A172 (cell line): Measurements from ENCODE around the gene PLCG1. TPM values are rescaled to one million over a fixed set of nuclear protein-coding genes. Genes with fewer than 3 reads are reported as not detected.
A peak's percentile ranks its signal among the peaks of the same experiment; 100 is the strongest.
"Not testable (repeated sequence)": the region's sequence is repeated elsewhere in the genome, so short reads cannot be mapped to it uniquely, and the experiment has no call there.

Experiments used
- DNase-seq: peaks from one replicate; pipeline ENCODE4 v3.0.0-alpha.2; 2015; ENCODE audit warnings: low spot score
- total RNA-seq: library from RNA; depleted of rRNA; stranded (reverse); fragments of >200 nt; shearing (Covaris generic); gene quantifications from 2 replicates; pipeline ENCODE4 v1.2.3, GENCODE V29; 2014

PLCG1 gene
- total RNA-seq, 1 experiment from 2014 or later, result 79.6 TPM

DNA sequence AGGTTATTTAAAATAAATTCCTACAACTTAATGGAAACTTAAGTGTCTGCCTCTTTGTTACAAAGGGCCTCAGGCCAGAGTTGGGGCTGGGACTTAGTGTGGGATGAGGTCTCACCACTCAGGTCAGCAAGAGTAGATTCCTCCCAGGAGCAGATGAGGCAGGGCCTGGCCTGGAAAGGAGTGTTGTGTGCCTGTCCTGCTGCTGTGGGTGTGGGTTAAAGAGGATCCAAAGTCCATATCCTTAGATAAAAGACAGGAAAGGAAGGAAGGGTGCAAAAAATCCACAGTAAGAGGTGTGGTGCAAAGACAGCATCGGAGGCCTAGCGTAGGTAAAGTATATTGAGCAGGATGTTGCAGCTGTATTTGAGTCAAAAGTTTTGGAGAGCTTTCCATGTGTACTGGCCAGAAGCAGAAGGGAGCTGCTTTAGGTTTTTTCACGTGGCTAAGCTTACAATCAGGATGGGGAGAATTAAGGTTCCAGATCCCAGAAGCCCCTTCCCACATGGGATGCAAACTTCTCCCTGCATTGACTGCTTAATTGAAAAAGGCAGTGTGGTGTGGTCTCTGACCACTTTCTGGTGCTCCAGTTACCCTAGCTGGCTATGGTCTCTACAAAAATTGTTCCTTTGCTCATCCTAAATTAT lies 12.8 kb upstream of the PLCG1 start:
- no peak for DNase-seq

- DNase-seq, result no peak
These were observed 11.5 kb upstream of the PLCG1 start for GRCh38 chr20:41125530-41126457.

DNA sequence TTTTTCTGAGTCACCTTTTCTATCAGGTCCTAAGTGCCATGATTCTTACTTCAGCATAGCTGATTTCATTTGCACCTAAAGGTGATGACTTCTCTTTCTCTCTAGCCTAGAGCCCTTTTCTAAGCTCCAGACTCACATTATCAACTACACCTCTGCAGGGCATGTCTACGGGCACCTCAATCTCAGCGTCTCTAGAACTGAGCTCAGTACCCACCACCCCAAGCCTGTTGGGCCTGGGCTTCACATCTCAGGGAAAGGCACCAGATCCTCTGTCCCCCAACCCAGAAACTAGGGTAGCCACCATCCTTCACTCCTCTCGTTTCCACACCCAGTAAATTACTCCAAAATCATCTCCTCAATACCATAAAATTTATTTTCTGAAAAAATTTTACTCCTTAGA lies 10.6 kb upstream of the PLCG1 start:
- DNase-seq, result no peak

GRCh38 chr20:41128317-41128716 lies 9.0 kb upstream of the PLCG1 start:
- DNase-seq, result not testable (repeated sequence)

DNA sequence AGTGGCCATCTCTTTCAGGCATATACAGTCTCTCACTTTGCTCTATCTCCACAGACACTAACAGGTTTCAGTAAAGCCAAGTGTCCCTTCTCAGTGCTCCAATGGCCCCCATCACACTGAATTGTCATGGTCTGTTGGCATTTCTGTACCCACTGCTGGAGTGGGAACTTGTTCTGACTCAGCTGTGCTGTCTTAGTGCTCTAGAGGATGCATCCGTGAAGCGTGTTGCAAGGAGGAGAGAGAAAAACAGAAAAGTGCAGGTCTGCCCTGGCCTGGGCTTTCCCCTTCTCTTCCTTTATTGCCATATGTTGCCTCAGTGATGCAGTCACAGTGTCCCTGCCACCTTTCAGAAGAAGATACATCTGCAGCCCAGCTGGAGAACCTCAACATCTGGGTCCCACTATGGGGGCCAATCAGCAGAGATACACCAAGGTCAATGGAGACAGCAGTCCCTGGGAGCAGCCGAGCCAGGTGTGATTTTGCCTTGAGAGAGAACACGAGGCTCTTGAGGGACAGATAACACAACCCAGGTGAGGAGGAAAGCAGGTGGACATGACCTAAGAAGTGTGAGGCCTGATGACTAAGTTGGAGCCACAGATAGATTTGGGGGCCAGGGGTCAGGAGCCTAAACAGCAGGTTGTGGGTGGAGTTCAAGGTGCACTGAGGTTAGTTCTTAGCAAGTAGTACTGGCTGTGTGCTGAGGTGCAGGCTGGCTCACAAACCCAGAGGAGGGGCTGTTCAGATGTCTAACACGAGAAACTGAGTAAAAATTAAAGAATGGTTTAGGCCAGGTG lies 5.6 kb upstream of the PLCG1 start:
- DNase-seq, result no peak

- not testable (repeated sequence) for DNase-seq
These were observed 5.0 kb upstream of the PLCG1 start for GRCh38 chr20:41132388-41132775.

- no peak for DNase-seq
These were observed 3.5 kb upstream of the PLCG1 start for GRCh38 chr20:41133709-41134361.

DNA sequence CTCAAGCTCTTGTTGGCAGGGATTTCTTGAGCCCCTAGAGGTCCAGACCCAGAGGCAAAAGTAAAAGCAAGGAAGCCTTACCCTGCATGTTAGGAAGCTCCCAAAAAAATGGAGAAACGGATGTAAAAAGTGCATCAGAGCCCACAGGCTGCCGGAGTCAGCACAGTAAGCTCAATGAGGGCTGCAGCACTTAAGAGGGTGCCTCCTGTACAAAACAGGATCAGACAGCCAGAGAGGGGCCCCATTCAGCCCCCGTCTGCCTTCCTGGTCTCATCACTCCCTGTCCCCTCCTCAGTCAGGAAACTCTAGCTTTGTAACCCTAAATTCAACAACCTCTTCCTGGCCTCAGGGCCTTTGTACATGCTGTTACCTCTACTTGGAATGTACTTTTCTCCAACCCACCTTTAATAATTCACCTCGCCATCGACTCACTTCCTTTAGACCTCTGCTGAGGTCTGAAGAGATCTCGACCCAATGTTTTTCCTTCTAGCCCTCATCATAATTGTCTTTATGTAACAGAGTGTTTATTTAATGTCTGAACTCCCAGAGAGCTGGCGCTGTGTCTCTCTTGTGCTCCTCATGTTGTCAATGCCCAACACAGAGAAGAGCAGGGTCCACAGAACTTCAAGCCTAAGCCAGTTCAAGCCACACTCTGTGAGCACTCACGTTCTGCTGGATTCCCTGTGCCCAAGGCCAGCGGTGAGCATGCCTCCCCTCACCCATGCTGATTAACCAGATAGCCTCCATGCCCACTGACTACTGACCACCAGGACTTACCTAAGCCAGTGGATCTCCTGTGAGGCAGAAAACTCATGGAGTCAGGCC lies 2.8 kb upstream of the PLCG1 start:
- no peak for DNase-seq

DNA sequence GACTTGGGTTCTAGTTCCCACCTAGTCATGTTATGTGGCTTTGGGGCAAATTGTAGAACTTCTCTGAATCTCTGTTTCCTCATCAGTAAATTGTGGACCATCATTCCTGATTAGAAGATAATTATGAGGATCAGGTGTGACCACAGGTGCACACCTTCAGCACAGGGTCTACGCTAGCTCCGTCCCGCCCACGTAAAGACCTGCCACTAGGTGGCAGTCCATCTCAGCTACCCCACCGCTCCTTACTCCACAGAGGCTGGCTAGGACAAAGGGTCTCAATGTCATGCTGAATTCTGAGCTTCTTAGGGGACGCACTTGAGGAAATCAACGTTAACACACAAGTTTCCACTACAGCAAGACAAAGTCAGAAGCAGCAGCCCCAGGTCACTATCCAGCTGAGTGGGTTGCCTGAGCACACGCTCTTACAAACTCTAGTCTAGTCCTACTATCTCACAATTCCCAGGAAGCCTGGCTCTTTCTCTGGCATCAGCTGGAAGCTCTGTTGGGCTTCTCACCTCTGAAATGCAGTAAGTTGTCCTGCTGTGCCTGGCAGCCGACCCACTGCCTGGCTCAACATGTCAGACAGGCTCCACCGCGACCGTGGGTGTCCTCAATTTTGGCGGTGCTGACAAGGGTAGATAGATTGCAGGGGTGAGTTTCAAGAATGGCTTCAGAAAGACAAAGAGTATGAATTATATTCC lies 2.0 kb upstream of the PLCG1 start:
- DNase-seq, result peak; percentile 21

- DNase-seq, result no peak
These were observed 1.3 kb upstream of the PLCG1 start for GRCh38 chr20:41135888-41136679.

DNA sequence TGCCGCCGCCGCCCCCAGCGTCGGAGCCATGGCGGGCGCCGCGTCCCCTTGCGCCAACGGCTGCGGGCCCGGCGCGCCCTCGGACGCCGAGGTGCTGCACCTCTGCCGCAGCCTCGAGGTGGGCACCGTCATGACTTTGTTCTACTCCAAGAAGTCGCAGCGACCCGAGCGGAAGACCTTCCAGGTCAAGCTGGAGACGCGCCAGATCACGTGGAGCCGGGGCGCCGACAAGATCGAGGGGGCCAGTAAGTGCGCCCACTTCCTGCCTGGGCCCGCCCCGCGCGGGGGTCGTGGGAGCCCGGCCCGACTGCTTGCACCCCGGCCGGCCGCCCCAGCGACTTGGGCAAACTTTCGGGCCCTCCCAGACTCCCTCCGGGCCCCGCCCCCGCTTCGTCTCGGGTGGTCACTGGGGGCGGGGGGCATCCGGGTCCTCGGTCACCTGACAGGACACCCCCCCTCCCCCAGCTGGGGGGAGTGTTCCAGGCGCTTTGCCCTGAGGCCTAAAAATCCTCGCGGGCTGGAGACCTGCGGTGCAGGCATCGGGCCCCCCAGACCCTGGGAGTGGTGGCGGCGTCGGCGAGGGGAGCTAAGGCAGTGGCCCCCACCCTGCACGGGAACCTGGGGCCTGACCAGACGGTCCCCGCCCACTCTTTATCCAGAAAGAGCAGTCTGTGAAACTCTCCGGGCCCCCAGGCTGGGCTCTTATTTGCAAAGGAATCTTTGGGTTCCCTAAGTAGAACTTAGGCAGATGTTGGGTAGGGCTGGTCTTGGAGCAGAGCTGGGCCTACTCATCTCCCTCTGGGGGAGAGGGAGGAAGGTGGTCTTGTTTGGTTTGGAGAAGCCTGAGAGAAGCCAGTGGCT lies 501 bp downstream of the PLCG1 start:
- DNase-seq, result peak; percentile 61

GRCh38 chr20:41138475-41139226 lies 1.3 kb downstream of the PLCG1 start:
- DNase-seq, result no peak

DNA sequence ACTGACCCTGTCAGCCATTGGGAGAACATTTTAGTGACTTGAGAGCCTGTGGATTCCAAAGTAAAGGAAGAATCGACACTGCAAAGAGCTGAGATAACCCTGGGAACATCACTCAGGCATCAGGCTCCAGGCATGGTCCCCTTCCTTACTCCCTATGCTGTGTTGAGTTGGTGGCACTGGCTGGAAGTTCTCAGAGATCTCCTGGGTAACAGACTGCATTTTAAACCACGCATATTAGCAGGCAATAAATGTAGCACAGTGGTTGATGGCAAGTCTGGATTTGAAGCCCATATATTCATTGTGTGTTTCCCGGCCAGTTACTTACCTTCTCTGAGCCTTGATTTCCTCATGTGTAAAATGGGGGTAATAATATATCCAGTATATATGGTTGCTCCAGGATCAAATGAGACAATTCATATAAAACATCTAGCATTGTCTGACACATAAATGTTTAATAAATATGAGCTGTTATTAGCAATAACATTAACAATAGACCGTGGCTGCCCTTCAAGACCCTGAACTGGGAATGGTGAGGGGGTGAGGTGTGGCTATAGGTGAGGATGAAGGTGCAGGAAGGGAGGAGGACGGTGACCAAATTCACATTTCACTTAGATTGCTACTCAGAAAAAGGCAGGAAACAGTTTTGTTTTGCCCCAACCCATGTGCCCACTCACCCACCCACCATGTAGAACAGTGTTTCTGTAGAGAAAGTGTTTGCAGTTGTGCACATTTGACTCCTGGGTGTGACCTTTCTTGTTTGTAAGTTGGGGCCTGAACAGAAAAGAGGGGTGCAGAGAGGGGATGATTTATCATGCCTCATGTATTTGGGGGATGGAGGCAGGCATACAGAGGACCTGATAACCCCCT lies 2.1 kb downstream of the PLCG1 start:
- no peak for DNase-seq

GRCh38 chr20:41140226-41141133 lies 3.1 kb downstream of the PLCG1 start:
- DNase-seq, result no peak

DNA sequence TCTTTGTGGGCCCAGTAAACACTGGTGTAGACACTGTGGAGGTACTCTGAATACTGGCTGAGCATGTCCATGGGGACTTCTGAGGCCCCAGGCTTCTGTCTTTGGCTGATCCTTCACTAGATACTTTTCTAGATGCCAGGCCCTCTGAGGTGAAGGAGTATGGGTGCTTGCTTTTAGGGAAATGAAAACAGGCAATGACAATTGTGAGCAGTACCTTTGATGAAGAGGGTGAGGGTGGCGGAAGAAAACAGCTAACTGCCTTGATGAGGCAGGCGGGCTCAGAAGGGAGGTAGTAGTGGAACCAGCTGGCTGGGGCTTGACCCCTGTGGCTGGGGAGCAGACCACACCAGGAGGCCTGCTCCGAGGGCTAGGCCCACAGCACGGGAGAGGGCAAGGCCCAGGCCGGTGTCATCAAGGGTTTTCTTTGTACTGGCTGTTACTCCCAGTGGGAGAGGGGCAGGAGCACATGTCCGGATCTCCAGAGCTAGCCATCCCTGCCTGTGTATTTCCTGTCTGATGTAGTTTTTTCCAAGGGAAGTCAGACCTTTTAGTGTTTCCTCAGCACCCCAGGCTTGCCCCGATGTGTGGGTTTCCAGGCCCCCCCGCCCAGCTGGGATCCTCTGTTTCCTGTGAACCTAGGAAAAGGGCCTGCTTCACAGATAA lies 3.9 kb downstream of the PLCG1 start:
- peak; percentile 19 for DNase-seq
